GM12801 (cell line): ENCODE data around the gene LAMC1.

Source experiments
- CTCF ChIP-seq: IDR thresholded peaks from one replicate; pipeline ENCODE4 v1.5.1; 2011; ENCODE audit warnings: control low read depth; ENCODE audit not compliant: insufficient read length; ENCODE audit errors: extremely low read depth

The LAMC1 gene

GRCh38 chr1:183178545-183178944 lies 155.3 kb downstream of the LAMC1 start:
- no peak for TF ChIP-seq CTCF

GRCh38 chr1:183179033-183179432 lies 155.8 kb downstream of the LAMC1 start:
- no peak for TF ChIP-seq CTCF

- no peak for TF ChIP-seq CTCF
These were observed 157.0 kb downstream of the LAMC1 start for GRCh38 chr1:183180218-183180617.

GRCh38 chr1:183180634-183181056 lies 157.4 kb downstream of the LAMC1 start:
- no peak for TF ChIP-seq CTCF

GRCh38 chr1:183185941-183186490 lies 162.8 kb downstream of the LAMC1 start, which contains the start of gene LAMC2:
Gene LAMC2 (plus strand): TSS chr1:183186264. CDS start chr1:183186353, 89 bp downstream.
- no peak for TF ChIP-seq CTCF

- TF ChIP-seq CTCF, result no peak
These were observed 163.6 kb downstream of the LAMC1 start for GRCh38 chr1:183186841-183187240.

- TF ChIP-seq CTCF, result no peak
These were observed 165.0 kb downstream of the LAMC1 start for GRCh38 chr1:183188240-183188639.
